A673 (cell line): ENCODE measurements around the gene ENTPD5. TPM values are rescaled to one million over a fixed set of nuclear protein-coding genes. Genes with fewer than 3 reads are reported as not detected.

Source experiments
- BruUV-seq: library from RNA; stranded (reverse); fragments of 400-500 nt; replicated peaks from 2 replicates; lab custom pipeline; 2021; lab: Mats Ljungman, UMichigan
- CTCF ChIA-PET: fragments of 300-600 bp; sonication (Branson Sonifier 250); formaldehyde crosslinking; loops from one replicate; lab custom pipeline; 2022; ENCODE audit warnings: antibody characterized with exemption; lab: Charles Lee
- POLR2A ChIA-PET: fragments of 300-600 bp; sonication (Branson Sonifier 250); formaldehyde crosslinking; loops from one replicate; lab custom pipeline; 2022; ENCODE audit warnings: antibody characterized with exemption; ENCODE audit not compliant: low non-redundant PET; lab: Charles Lee
- DNase-seq: peaks from one replicate; pipeline ENCODE4 v3.0.0-alpha.2; 2015; ENCODE audit warnings: low spot score
- H3K27ac ChIP-seq: fragments of 200-600 bp; sonication (generic); 2 replicates; pipeline ENCODE4 v1.5.1; 2016; ENCODE audit warnings: mixed run types, low read depth, mild to moderate bottlenecking, mixed read lengths, antibody characterized with exemption, low read length; ENCODE audit not compliant: poor library complexity, severe bottlenecking
- H3K27me3 ChIP-seq: fragments of 200-600 bp; sonication (generic); replicated peaks from 2 replicates; pipeline ENCODE4 v1.6.1; 2017; ENCODE audit warnings: mixed run types, low read depth, mild to moderate bottlenecking, mixed read lengths, antibody characterized with exemption, low read length; ENCODE audit not compliant: insufficient read depth, poor library complexity
- H3K36me3 ChIP-seq: fragments of 200-600 bp; sonication (generic); 2 replicates; pipeline ENCODE4 v1.6.1; 2016; ENCODE audit warnings: mixed run types, mild to moderate bottlenecking, mixed read lengths, antibody characterized with exemption, low read length; ENCODE audit not compliant: insufficient read depth, poor library complexity, severe bottlenecking
- H3K4me1 ChIP-seq: fragments of 200-600 bp; sonication (generic); 2 replicates; pipeline ENCODE4 v1.6.1; 2017; ENCODE audit warnings: mixed run types, mild to moderate bottlenecking, mixed read lengths, antibody characterized with exemption, low read length; ENCODE audit not compliant: insufficient read depth, poor library complexity, severe bottlenecking
- H3K4me3 ChIP-seq: fragments of 200-600 bp; sonication (generic); 2 replicates; pipeline ENCODE4 v1.5.1; 2016; ENCODE audit warnings: low read depth, mixed run types, mild to moderate bottlenecking, mixed read lengths, low read length; ENCODE audit not compliant: poor library complexity, severe bottlenecking
- H3K9me3 ChIP-seq: fragments of 200-600 bp; sonication (generic); 2 replicates; pipeline ENCODE4 v1.6.1; 2016; ENCODE audit warnings: mixed run types, low read depth, mild to moderate bottlenecking, mixed read lengths, antibody characterized with exemption, low read length; ENCODE audit not compliant: poor library complexity, severe bottlenecking
- CTCF ChIP-seq: fragments of 300-800, 200-600 bp; sonication (generic); conservative IDR thresholded peaks from 2 replicates; pipeline ENCODE4 v1.5.1; 2017; ENCODE audit warnings: low read depth, mild to moderate bottlenecking, antibody characterized with exemption, low read length, moderate library complexity, mixed read lengths
- EZH2 ChIP-seq: fragments of 200-600 bp; sonication (generic); IDR thresholded peaks from 2 replicates; pipeline ENCODE4 v1.6.1; 2017; ENCODE audit warnings: borderline replicate concordance, low read depth, mild to moderate bottlenecking, mixed read lengths, antibody characterized with exemption, low read length; ENCODE audit not compliant: poor library complexity, severe bottlenecking
- intact Hi-C: fragments of 100-400 bp; cut with micrococcal nuclease; formaldehyde crosslinking; loops from one replicate; pipeline ENCODE4 v1.10.0; 2022; ENCODE audit not compliant: unreplicated experiment
- total RNA-seq: library from RNA; stranded (reverse); gene quantifications from 2 replicates; pipeline ENCODE4 v1.2.3, GENCODE V29; 2021

Gene ENTPD5
- total RNA-seq, 1 experiment from 2014 or later = 14.6 TPM

- Histone ChIP-seq H3K9me3 (no peaks in the 10 kb centered on the region), H3K4me3 (no peak overlapping the region), H3K27me3 (no peaks in the 10 kb centered on the region), H3K36me3 (peaks cover 3% of the 10 kb centered on the region), H3K4me1 (no peaks in the 10 kb centered on the region), H3K27ac (no peak overlapping the region)
- intact Hi-C loops = no loop called here
- no TSS peak for BruUV-seq
- POLR2A ChIA-PET = no interaction called here
- DNase-seq = no peak
- CTCF ChIA-PET = no interaction called here
- TF ChIP-seq CTCF (no peak), EZH2 (no peak)
Observed at GRCh38 chr14:73988065-73988464, 31.0 kb downstream of the ENTPD5 start.

DNA sequence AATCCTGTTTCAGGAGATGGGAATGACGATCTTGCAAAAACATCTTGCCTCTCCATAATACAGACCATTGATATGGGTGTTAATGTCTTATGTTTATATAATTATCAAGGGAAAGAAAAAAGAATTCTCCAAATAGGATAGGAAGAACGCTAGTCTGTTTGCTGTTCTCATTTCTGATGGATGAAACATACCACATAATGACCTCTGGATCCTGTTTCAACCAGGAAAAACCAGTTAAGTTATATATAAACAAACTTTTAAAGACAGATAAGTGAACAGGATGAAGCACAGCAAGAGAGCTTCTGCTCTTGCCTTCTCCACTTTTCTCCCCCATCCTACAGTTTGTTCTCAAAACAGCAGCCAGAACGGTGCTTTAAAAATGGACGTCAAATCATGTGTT is 41.2 kb downstream of the ENTPD5 start:
- no peaks in the 10 kb centered on the region for H3K27me3 ChIP-seq
- BruUV-seq = no TSS peak
- H3K36me3 ChIP-seq = no peaks in the 10 kb centered on the region
- DNase-seq = no peak
- H3K4me1 ChIP-seq = no peaks in the 10 kb centered on the region
- no peaks in the 10 kb centered on the region for H3K9me3 ChIP-seq
- POLR2A ChIA-PET = no interaction called here
- intact Hi-C loops = no loop called here
- H3K4me3 ChIP-seq = no peak overlapping the region
- CTCF ChIA-PET = no interaction called here
- no peak overlapping the region for H3K27ac ChIP-seq
- TF ChIP-seq EZH2 (no peak), CTCF (no peak)

GRCh38 chr14:73976125-73976524 is 43.0 kb downstream of the ENTPD5 start:
- Histone ChIP-seq H3K36me3 (no peaks in the 10 kb centered on the region), H3K9me3 (no peaks in the 10 kb centered on the region), H3K27me3 (no peaks in the 10 kb centered on the region), H3K4me1 (no peaks in the 10 kb centered on the region), H3K4me3 (no peak overlapping the region), H3K27ac (no peak overlapping the region)
- no peak for DNase-seq
- POLR2A ChIA-PET = interaction anchor here (0.6 to 0.7 kb wide), 2 partner anchors 24 to 598 kb away, joined by 3 to 4 read pairs; no protein-coding TSS in a partner anchor
- TF ChIP-seq CTCF (no peak), EZH2 (no peak)
- CTCF ChIA-PET = no interaction called here
- no TSS peak for BruUV-seq
- intact Hi-C loops = no loop called here
